IPS-15b (cell line): ENCODE measurements around the gene SIK2.
"Not testable (repeated sequence)": the region's sequence is repeated elsewhere in the genome, so short reads cannot be mapped to it uniquely, and the experiment has no call there.

Experiments used
- H3K27me3 ChIP-seq: one replicate; pipeline ENCODE4 v1.6.1; 2013; ENCODE audit warnings: low read length; ENCODE audit not compliant: control insufficient read depth, insufficient read depth
- H3K36me3 ChIP-seq: one replicate; pipeline ENCODE4 v1.6.1; 2013; ENCODE audit warnings: low read length; ENCODE audit not compliant: control insufficient read depth, insufficient read depth
- H3K4me1 ChIP-seq: one replicate; pipeline ENCODE4 v1.6.1; 2013; ENCODE audit warnings: mild to moderate bottlenecking, low read length; ENCODE audit not compliant: control insufficient read depth, insufficient read depth
- H3K4me3 ChIP-seq: one replicate; pipeline ENCODE4 v1.5.1; 2013; ENCODE audit warnings: low read depth, low read length
- H3K9ac ChIP-seq: one replicate; pipeline ENCODE4 v1.6.1; 2013; ENCODE audit warnings: low read depth, mild to moderate bottlenecking, low read length
- H3K9me3 ChIP-seq: one replicate; pipeline ENCODE4 v1.6.1; 2013; ENCODE audit warnings: mild to moderate bottlenecking, low read length; ENCODE audit not compliant: control insufficient read depth, insufficient read depth

Gene SIK2

DNA sequence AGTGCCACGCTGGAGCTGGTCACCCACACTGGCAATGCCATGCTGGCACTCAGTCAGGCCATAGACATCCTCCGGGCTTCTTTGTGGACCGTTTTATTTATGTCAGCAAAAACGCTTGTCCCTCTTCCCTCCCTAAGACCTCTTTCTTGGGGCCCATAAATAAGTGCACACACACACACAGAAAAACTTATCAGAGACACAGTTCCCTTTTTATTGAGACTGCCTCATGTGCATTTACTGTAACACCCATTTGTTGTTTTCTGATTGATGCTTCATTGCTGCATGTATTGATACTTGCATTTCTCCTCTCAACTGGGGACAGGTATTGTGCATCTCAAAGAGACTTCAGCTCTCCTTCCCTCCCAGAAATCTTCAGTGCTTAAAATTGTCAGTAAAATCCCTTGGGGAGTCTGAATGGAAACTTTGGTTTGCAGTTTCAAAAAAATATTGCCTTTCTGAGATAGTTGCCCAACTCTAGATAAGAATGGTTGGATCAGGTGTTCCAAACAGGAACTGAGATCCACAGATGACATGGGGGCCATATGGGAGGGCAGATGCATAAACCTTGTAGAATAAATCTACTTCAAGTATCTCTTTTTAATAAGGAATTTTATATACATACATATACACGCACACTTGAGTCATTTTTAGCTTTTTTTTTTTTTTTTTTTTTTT, 113.0 kb downstream of the SIK2 start:
- Histone ChIP-seq H3K27me3 (no peaks in the 10 kb centered on the region), H3K4me3 (no peak overlapping the region), H3K9me3 (no peaks in the 10 kb centered on the region), H3K4me1 (no peaks in the 10 kb centered on the region), H3K9ac (no peak overlapping the region), H3K36me3 (peaks cover 4% of the 10 kb centered on the region)

DNA sequence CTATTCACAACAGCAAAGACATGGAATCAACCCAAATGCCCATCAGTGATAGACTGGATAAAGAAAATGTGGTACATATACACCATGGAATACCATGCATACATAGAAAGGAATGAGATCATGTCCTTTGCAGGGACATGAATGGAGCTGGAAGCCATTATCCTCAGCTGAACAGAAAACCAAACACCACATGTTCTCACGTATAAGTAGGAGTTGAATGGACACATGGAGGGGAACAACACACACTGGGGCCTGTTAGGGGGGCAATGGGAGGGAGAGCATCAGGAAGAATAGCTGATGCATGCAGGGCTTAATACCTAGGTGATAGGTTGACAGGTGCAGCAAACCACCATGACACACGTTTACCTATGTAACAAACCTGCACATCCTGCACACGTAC, 115.4 kb downstream of the SIK2 start:
- not testable (repeated sequence) for H3K27me3 ChIP-seq, H3K4me3 ChIP-seq, H3K9me3 ChIP-seq, H3K4me1 ChIP-seq, H3K9ac ChIP-seq
- H3K36me3 ChIP-seq, result peaks cover 13% of the 10 kb centered on the region

DNA sequence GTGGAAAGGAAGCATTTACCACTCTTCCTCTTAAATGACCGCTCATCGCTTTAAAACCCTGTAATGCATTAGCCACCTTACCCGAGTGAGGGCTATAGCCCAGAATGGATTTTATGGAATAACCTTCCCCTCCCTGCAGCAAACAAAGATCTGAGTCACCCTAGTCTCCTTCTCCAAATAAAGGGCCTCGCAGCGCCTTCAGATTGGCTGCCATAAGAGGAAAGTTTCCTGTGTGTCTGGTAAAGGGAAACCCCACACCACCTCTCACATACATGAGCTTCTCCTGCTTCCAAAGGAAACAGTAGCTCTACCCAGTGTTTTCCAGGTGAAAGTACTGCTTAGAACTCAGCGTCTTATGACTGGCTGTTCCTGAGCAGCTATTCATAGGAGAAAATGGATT, 116.2 kb downstream of the SIK2 start:
- Histone ChIP-seq H3K4me1 (no peaks in the 10 kb centered on the region), H3K27me3 (no peaks in the 10 kb centered on the region), H3K9me3 (no peaks in the 10 kb centered on the region), H3K36me3 (peaks cover 14% of the 10 kb centered on the region), H3K4me3 (no peak overlapping the region), H3K9ac (no peak overlapping the region)

DNA sequence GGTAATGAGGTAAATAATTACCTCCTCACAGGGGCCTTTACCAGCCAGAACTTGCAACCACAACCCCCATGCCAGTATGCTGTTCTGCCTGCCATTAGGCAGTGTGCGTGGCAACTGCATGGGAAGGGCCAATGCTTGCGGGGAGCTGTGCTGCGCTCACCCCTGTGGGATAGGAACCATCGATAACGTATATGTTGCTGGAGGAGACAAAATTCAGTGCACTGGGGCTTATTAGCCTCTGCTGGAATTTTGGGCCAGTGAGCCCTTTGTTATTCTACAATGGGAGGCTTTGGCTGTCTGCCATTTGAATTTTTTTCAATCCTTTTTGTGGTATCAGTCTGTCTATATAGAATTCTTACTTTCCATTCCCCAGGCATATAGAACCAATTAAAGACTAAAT, 116.6 kb downstream of the SIK2 start:
- Histone ChIP-seq H3K36me3 (peaks cover 14% of the 10 kb centered on the region), H3K4me3 (no peak overlapping the region), H3K27me3 (no peaks in the 10 kb centered on the region), H3K9me3 (no peaks in the 10 kb centered on the region), H3K9ac (no peak overlapping the region), H3K4me1 (peaks cover 2% of the 10 kb centered on the region)

DNA sequence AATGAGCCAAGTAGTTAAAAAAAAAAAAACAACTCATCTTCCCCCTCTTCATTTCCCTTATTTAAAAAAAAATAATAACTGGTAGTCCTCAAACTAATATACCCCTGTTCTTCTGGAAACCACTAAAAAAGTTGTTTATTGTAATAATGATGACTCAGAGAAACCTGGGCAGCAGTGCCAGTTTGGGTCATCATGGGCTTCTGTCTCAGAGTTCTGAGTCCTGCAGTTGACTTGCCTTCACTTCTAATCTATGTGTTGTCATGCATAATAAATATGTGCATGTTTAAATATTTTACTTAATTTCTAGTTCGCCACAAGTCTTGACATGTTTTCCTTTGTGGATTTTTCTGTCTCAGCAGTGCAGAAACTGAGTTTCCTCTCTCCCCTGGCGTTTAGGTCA, 117.1 kb downstream of the SIK2 start:
- H3K27me3 ChIP-seq, result no peaks in the 10 kb centered on the region
- no peak overlapping the region for H3K4me3 ChIP-seq
- H3K4me1 ChIP-seq, result peaks cover 2% of the 10 kb centered on the region
- peaks cover 14% of the 10 kb centered on the region for H3K36me3 ChIP-seq
- no peak overlapping the region for H3K9ac ChIP-seq
- H3K9me3 ChIP-seq, result no peaks in the 10 kb centered on the region

DNA sequence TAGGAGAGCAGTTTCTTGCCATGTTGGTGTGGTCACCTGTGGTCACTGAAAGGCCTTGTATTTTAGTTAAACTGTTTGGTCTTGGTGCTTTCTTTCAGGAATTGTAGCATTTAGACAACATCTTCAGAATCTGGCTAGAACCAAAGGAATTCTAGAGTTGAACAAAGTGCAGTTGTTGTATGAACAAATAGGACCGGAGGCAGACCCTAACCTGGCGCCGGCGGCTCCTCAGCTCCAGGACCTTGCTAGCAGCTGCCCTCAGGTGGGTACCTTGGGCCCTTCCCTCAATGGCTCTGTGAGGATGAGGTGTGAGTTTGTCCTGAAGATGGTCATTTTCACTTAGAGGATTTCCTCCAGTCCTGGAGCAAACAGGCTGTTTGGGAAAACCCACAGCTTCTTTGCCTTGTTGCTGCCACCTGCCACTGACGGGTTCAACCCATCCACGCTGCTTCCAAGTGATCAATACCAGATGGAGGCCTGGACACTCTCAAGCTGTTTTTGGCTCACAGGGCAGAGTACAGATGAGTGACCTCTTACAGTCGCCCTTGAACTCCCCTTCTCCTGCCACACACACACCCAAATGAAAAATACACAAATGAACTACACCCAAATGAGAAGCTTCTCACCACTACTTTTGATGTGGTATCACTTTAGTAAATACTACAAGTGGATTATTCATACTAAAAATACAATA, 118.7 kb downstream of the SIK2 start:
- H3K27me3 ChIP-seq, result no peaks in the 10 kb centered on the region
- peaks cover 2% of the 10 kb centered on the region for H3K4me1 ChIP-seq
- no peak overlapping the region for H3K4me3 ChIP-seq
- no peak overlapping the region for H3K9ac ChIP-seq
- H3K9me3 ChIP-seq, result no peaks in the 10 kb centered on the region
- peaks cover 22% of the 10 kb centered on the region for H3K36me3 ChIP-seq

DNA sequence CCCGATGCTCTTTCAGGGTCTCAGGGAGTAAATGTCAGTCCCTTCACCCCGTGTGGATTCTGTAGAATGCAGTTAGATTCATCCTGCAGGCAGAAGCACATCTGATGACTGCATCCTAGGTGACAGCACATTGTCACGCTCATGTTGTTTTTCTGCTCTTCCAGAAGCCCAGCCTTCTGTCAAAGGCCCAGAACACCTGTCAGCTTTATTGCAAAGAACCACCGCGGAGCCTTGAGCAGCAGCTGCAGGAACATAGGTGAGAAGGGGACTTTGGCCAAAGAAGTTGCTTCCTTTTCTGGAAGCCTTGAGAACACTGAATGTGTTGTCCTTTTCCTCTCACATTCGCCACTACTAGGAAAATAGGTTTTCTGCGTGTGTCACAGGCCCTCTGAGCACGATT, 120.3 kb downstream of the SIK2 start:
- Histone ChIP-seq H3K36me3 (peaks cover 25% of the 10 kb centered on the region), H3K9ac (no peak overlapping the region), H3K4me3 (no peak overlapping the region), H3K9me3 (no peaks in the 10 kb centered on the region), H3K27me3 (no peaks in the 10 kb centered on the region), H3K4me1 (peaks cover 2% of the 10 kb centered on the region)

DNA sequence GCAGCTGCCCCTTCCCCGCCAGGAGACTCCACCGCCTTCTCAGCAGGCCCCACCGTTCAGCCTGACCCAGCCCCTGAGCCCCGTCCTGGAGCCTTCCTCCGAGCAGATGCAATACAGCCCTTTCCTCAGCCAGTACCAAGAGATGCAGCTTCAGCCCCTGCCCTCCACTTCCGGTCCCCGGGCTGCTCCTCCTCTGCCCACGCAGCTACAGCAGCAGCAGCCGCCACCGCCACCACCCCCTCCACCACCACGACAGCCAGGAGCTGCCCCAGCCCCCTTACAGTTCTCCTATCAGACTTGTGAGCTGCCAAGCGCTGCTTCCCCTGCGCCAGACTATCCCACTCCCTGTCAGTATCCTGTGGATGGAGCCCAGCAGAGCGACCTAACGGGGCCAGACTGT, 121.3 kb downstream of the SIK2 start:
- H3K4me3 ChIP-seq, result no peak overlapping the region
- H3K9ac ChIP-seq, result no peak overlapping the region
- peaks cover 2% of the 10 kb centered on the region for H3K4me1 ChIP-seq
- no peaks in the 10 kb centered on the region for H3K9me3 ChIP-seq
- peaks cover 25% of the 10 kb centered on the region for H3K36me3 ChIP-seq
- H3K27me3 ChIP-seq, result no peaks in the 10 kb centered on the region

DNA sequence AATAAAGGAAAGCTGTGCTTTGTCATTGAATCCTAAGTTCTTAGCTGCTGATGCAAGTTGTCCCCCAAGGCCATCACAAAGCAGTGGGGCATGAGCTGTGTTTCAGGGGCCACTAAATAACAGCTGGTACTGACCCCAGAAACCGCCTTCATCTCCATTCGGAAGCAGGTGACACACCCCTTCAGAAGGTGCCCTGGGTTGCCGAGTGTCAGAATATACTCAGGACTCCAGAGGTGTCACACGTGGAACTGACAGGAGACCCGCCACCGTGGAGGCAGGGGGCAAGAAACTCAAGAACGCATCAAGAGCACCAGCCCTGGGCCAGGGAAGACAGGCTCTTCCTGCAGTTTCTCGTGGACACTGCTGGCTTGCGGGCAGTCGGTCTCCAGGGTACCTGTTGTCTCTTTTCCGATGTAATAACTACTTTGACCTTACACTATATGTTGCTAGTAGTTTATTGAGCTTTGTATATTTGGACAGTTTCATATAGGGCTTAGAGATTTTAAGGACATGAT, 122.4 kb downstream of the SIK2 start:
- peaks cover 24% of the 10 kb centered on the region for H3K36me3 ChIP-seq
- peaks cover 2% of the 10 kb centered on the region for H3K4me1 ChIP-seq
- H3K27me3 ChIP-seq, result no peaks in the 10 kb centered on the region
- no peaks in the 10 kb centered on the region for H3K9me3 ChIP-seq
- H3K4me3 ChIP-seq, result no peak overlapping the region
- no peak overlapping the region for H3K9ac ChIP-seq

DNA sequence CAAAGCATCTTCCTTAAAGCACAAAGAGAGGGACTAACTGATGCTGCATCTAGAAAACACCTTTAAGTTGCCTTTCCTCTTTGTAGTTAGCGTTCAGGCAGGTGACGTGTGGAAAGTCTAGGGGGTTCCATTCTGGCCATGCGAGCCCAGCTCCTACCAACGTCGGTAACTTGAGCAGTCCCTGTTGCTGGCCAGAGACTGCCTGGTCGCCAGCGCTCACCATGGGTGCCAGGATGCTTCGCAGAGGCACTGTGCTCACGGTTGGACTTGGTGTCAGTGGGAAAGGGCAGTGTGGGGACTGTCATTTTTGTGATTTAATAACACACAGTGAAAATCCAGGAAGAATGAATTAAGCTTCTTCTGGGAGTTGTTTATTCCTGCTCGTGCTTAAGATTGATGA, 123.4 kb downstream of the SIK2 start:
- Histone ChIP-seq H3K4me3 (no peak overlapping the region), H3K9ac (no peak overlapping the region), H3K9me3 (no peaks in the 10 kb centered on the region), H3K36me3 (peaks cover 22% of the 10 kb centered on the region), H3K27me3 (no peaks in the 10 kb centered on the region), H3K4me1 (peaks cover 2% of the 10 kb centered on the region)

DNA sequence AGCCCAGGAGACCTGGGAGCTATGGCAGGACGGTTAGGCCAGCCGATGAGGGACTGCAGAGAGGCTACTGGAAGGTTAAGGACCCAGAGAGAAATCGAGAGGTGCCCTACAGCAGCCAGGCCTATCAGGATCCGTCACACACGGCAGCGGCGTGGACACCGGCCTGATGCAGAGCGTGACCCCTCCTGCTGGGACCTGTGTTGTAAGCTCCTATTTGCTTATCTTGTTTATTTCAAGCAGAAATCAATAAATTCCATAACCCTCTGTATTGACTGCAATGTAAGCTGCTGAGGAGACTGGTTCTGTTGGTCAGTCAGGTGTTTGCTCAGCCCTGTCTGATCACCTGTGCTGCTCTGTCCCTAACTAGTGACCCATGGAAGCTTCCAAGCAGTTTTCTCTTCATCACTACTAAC, 124.1 kb downstream of the SIK2 start:
- Histone ChIP-seq H3K9ac (no peak overlapping the region), H3K27me3 (no peaks in the 10 kb centered on the region), H3K4me3 (no peak overlapping the region), H3K36me3 (peaks cover 22% of the 10 kb centered on the region), H3K9me3 (no peaks in the 10 kb centered on the region), H3K4me1 (peaks cover 2% of the 10 kb centered on the region)

DNA sequence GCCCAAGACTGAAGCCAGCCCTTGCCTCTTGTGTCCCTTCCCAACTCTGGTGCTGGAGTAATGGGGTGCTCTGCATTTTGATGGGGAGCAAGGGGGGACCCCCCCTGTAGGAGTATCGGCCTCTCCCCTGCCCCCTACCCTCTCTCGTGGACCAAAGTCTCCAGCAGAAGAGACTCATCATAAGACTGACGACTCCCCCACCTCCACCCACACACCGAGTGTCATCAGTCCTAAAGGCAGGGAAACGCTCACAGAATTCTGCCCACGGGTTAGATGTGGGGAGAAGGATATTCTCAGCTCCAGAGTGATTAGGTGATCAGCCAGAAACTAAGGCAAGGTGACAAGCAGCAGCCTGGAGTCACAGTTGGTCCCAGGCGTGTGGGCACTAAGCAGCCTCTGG, 125.2 kb downstream of the SIK2 start:
- H3K9ac ChIP-seq, result no peak overlapping the region
- no peaks in the 10 kb centered on the region for H3K27me3 ChIP-seq
- no peak overlapping the region for H3K4me3 ChIP-seq
- H3K9me3 ChIP-seq, result no peaks in the 10 kb centered on the region
- H3K4me1 ChIP-seq, result peaks cover 2% of the 10 kb centered on the region
- H3K36me3 ChIP-seq, result peaks cover 14% of the 10 kb centered on the region
